Stimulated activated naive CD8-positive, alpha-beta T cell treated with anti-CD3 and anti-CD28 coated beads, Interleukin-15, amount 100 ng/mL, for 72 hours (primary cell): ENCODE data around the gene RUVBL1.

Experiments used
- ATAC-seq: fragments of 150-1000 bp; cut with Tn5 transposase; 2 replicates; pipeline ENCODE4 v1.10.0; 2021; ENCODE audit warnings: mild to moderate bottlenecking, moderate library complexity
- DNase-seq, 2 donors: peaks; one replicate each; pipeline ENCODE4 v3.0.0; 2021 to 2022
- H3K27ac Mint-ChIP-seq, 2 donors: one replicate each; pipeline ENCODE4 v1.8.0; 2022; ENCODE audit warnings: mild to moderate bottlenecking in 2 of 2, mixed read lengths in 2 of 2, moderate library complexity in 2 of 2
- H3K27me3 Mint-ChIP-seq: one replicate; pipeline ENCODE4 v1.8.0; 2022; ENCODE audit warnings: mixed read lengths
- H3K4me1 Mint-ChIP-seq: one replicate; pipeline ENCODE4 v1.8.0; 2022; ENCODE audit warnings: mild to moderate bottlenecking, mixed read lengths
- H3K4me3 Mint-ChIP-seq, 2 donors: one replicate each; pipeline ENCODE4 v1.8.0; 2022; ENCODE audit warnings: mild to moderate bottlenecking in 2 of 2, mixed read lengths in 2 of 2, moderate library complexity in 1 of 2
- H3K9me3 Mint-ChIP-seq, 2 donors: one replicate each; pipeline ENCODE4 v1.8.0; 2022; ENCODE audit warnings: mixed read lengths in 2 of 2

The RUVBL1 gene

GRCh38 chr3:128151758-128152274 lies 28.2 kb upstream of the RUVBL1 start:
- H3K4me3 Mint-ChIP-seq = peak overlapping the region in 1 of 2 donors; percentile 40
- ATAC-seq (no peak), DNase-seq (no peak)
- H3K9me3 Mint-ChIP-seq = peaks cover 5 to 8% of the 10 kb centered on the region in 2 donors
- H3K27me3 Mint-ChIP-seq = no peaks in the 10 kb centered on the region
- no peak overlapping the region for H3K27ac Mint-ChIP-seq
- H3K4me1 Mint-ChIP-seq = peaks cover 40% of the 10 kb centered on the region

GRCh38 chr3:128149650-128150049 lies 26.0 kb upstream of the RUVBL1 start:
- DNase-seq (no peak), ATAC-seq (no peak)
- peaks cover 5 to 8% of the 10 kb centered on the region in 2 donors for H3K9me3 Mint-ChIP-seq
- peaks cover 21% of the 10 kb centered on the region for H3K4me1 Mint-ChIP-seq
- no peak overlapping the region for H3K27ac Mint-ChIP-seq
- no peaks in the 10 kb centered on the region for H3K27me3 Mint-ChIP-seq
- no peak overlapping the region for H3K4me3 Mint-ChIP-seq

DNA sequence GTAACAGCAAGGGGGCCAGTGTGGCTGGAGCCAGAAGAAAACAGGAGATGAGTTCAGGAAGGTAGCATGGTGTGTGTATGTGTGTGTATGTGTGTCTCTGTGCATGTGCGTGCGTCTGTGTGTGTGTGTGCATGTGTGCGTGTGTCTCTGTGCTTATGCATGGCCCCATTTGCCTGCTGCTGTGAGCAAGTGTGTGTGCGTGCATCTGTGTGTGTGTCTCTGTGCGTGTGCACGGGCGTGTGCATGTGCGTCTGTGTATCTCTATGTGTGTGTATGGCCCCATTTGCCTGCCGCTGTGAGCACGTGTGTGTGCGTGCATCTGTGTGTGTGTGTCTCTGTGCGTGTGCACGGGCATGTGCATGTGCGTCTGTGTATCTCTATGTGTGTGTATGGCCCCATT lies 22.6 kb upstream of the RUVBL1 start:
- H3K9me3 Mint-ChIP-seq = no peaks in the 10 kb centered on the region
- ATAC-seq (no peak), DNase-seq (no peak)
- H3K4me1 Mint-ChIP-seq = no peaks in the 10 kb centered on the region
- no peaks in the 10 kb centered on the region for H3K27me3 Mint-ChIP-seq
- no peak overlapping the region for H3K4me3 Mint-ChIP-seq
- no peak overlapping the region for H3K27ac Mint-ChIP-seq

DNA sequence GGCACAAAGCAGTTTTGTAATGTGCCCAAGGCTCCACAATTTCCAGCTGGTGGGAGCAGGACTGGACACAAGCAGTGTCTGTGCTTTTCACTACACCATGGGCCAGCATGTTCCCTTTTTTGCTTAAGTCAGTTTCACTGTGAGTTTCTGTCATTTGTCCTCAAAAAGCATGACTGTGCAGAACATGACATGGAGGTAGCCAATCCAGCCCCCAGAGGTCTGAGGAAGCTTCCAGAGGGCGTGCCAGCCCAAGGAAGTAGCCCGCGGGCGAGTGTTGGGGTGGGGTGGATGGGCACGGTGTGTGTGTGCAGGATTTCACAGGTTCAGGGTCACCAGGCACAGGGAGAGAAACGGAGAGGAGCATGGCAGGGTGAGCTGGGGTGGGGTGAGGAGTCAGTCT lies 21.7 kb upstream of the RUVBL1 start:
- no peak overlapping the region for H3K27ac Mint-ChIP-seq
- ATAC-seq (no peak), DNase-seq (no peak)
- H3K9me3 Mint-ChIP-seq = no peaks in the 10 kb centered on the region
- no peak overlapping the region for H3K4me3 Mint-ChIP-seq
- H3K27me3 Mint-ChIP-seq = no peaks in the 10 kb centered on the region
- no peaks in the 10 kb centered on the region for H3K4me1 Mint-ChIP-seq

DNA sequence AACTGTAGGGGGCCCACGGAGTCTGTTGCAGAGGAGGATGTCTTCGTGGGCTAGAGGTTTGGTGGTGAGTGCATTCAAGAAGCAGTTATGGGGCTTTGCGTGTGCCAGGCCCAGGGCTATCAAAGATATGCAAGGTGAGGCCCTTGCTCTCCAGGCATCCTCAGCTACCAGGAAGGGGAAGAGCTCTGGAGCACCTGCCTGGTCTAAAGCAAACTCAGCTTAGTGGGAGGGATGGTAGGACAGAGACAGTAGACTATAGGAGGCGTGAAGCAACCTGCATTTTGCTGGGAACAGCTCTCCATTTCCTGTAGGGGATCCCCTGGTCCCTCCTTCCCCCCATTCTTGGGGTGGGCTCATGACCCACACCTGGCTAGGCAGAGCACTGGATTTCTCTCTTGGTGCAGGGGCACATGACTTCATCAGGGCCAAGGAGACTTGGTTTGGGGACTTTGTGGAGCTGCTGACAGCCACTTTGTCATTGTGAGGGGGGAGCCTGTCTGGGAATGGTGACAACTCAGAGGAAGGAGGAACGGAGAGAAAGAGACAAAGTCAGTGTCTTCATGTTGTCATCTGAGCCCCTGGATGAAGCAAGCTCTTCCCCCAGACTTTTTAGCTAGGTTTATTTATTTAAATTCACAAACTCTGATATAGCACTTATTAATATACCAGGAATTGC lies 21.0 kb upstream of the RUVBL1 start:
- ATAC-seq (no peak), DNase-seq (no peak)
- Mint-ChIP-seq H3K9me3 (no peaks in the 10 kb centered on the region), H3K27me3 (no peaks in the 10 kb centered on the region), H3K27ac (no peak overlapping the region), H3K4me1 (no peaks in the 10 kb centered on the region), H3K4me3 (no peak overlapping the region)

DNA sequence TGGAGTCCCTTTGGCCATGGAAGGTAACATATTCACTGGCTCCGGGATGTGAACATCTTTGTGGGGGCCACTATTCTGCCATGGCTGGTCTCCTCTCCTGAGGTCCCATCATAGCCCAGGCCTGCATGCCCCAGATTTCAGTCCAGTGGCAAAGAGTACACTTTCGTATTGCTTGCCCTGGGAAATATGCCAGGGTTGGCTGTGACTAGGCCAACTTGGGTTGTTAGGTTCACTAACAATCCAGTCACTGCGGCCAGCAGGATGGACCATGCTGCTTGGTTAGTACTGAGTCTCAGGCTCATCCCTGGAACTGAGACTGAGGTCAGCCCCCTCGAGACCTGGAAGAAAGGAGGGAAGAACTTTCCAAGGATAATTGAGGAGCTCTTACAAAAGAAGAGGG lies 19.9 kb upstream of the RUVBL1 start:
- no peaks in the 10 kb centered on the region for H3K4me1 Mint-ChIP-seq
- H3K27ac Mint-ChIP-seq = no peak overlapping the region
- H3K9me3 Mint-ChIP-seq = no peaks in the 10 kb centered on the region
- no peak for DNase-seq
- peaks cover 2% of the 10 kb centered on the region for H3K27me3 Mint-ChIP-seq
- H3K4me3 Mint-ChIP-seq = no peak overlapping the region
- no peak for ATAC-seq

GRCh38 chr3:128133273-128133883 lies 9.8 kb upstream of the RUVBL1 start:
- Mint-ChIP-seq H3K4me1 (no peaks in the 10 kb centered on the region), H3K27ac (no peak overlapping the region), H3K9me3 (no peaks in the 10 kb centered on the region), H3K27me3 (peaks cover 12% of the 10 kb centered on the region), H3K4me3 (no peak overlapping the region)
- ATAC-seq (peak; percentile 61), DNase-seq (peak; percentile 29 to 34)

GRCh38 chr3:128131897-128132646 lies 8.5 kb upstream of the RUVBL1 start:
- no peak for DNase-seq
- H3K27ac Mint-ChIP-seq = peak overlapping the region in 1 of 2 donors; percentile 84
- H3K4me3 Mint-ChIP-seq = no peak overlapping the region
- H3K27me3 Mint-ChIP-seq = no peaks in the 10 kb centered on the region
- no peaks in the 10 kb centered on the region for H3K9me3 Mint-ChIP-seq
- ATAC-seq = no peak
- no peaks in the 10 kb centered on the region for H3K4me1 Mint-ChIP-seq

- ATAC-seq = no peak
- H3K9me3 Mint-ChIP-seq = peaks cover 0 to 8% of the 10 kb centered on the region in 2 donors
- peaks cover 15% of the 10 kb centered on the region for H3K4me1 Mint-ChIP-seq
- H3K27ac Mint-ChIP-seq = no peak overlapping the region
- DNase-seq = no peak
- H3K27me3 Mint-ChIP-seq = no peaks in the 10 kb centered on the region
- no peak overlapping the region for H3K4me3 Mint-ChIP-seq
Measured at GRCh38 chr3:128128251-128128650, 4.6 kb upstream of the RUVBL1 start.

GRCh38 chr3:128127236-128127635 lies 3.6 kb upstream of the RUVBL1 start:
- ATAC-seq (no peak), DNase-seq (no peak)
- peaks cover 0 to 8% of the 10 kb centered on the region in 2 donors for H3K9me3 Mint-ChIP-seq
- no peak overlapping the region for H3K27ac Mint-ChIP-seq
- peaks cover 20% of the 10 kb centered on the region for H3K4me1 Mint-ChIP-seq
- no peaks in the 10 kb centered on the region for H3K27me3 Mint-ChIP-seq
- no peak overlapping the region for H3K4me3 Mint-ChIP-seq

GRCh38 chr3:128123156-128123537 lies 465 bp downstream of the RUVBL1 start:
- Mint-ChIP-seq H3K9me3 (peaks cover 0 to 8% of the 10 kb centered on the region in 2 donors), H3K4me1 (peaks cover 45% of the 10 kb centered on the region), H3K27ac (peak overlapping the region; percentile 98), H3K4me3 (peak overlapping the region; percentile 99), H3K27me3 (no peaks in the 10 kb centered on the region)
- no peak for DNase-seq
- no peak for ATAC-seq

DNA sequence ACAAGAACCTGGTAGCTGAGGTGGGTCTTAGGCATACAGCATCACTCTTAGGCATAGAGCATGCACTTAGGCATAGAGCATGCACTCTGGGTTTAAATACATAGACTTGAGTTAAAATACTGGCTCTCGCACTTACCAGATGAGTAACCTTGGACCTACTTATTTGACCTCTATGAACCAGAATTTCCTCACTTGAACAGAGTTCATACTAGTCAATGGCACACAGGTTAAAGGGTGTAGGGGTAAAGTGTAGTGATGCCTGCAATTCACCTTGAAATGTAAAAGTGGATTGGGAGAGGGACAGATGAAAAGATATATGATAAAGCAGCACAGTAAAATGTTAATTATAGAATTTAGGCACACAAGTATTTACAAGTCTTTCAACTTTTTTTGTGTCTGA lies 1.6 kb downstream of the RUVBL1 start:
- no peak for DNase-seq
- Mint-ChIP-seq H3K9me3 (peaks cover 0 to 8% of the 10 kb centered on the region in 2 donors), H3K4me1 (peaks cover 54% of the 10 kb centered on the region), H3K27ac (no peak overlapping the region), H3K27me3 (no peaks in the 10 kb centered on the region), H3K4me3 (peak overlapping the region; percentile 99)
- no peak for ATAC-seq

DNA sequence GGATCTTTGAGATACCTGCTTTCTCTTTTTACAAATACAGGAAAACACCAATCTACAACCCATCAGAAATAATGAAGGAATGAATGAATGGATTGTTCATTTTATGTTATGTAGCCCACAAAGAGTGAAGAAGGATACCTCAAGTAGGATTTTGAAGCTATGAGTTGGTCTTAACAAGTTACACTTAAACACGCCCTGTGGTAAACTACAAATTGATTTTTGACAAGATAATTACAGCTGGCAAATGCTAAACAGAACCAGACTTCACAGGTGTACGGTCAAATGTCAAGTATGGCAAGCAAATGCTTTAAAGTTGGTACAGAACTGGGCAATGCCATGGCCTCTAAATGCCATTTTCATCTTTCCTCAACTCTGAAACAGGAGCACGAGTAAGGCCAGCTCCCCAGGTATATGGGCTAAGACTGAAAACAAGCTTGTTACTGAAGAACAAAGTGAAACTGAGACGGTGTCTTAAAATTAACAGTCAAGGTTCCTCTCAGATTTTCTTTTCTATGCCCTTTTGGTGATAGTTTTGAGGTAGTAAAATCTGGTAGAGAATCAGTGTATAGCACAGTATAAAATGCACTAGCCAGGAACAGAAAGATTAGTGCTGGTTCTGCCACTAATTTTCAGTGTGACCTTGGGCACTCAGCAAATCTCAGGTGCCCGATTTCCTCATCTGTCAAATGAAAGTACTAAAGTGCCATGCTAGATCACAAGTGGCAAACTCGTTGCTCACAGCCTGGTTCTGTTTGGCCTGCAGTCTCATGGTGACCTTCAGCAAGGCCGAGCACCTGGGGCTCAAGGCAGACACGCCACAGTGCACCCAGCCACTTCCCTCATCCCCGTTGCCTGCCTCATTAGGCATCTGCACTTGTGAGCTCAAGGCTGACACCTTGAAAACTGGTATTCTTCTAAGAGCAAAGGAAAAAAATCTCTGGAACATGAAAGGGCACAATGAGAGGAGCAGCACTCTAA lies 9.5 kb downstream of the RUVBL1 start:
- peak overlapping the region in 1 of 2 donors; percentile 4 for H3K4me3 Mint-ChIP-seq
- H3K4me1 Mint-ChIP-seq = peaks cover 60% of the 10 kb centered on the region
- no peaks in the 10 kb centered on the region for H3K27me3 Mint-ChIP-seq
- H3K9me3 Mint-ChIP-seq = no peaks in the 10 kb centered on the region
- ATAC-seq (no peak), DNase-seq (no peak)
- peak overlapping the region in 1 of 2 donors; percentile 13 for H3K27ac Mint-ChIP-seq

- peaks cover 46% of the 10 kb centered on the region for H3K4me1 Mint-ChIP-seq
Measured at GRCh38 chr3:128112357-128112968, 11.1 kb downstream of the RUVBL1 start.

GRCh38 chr3:128111147-128111546 lies 12.5 kb downstream of the RUVBL1 start:
- Mint-ChIP-seq H3K4me3 (no peak overlapping the region), H3K4me1 (peaks cover 41% of the 10 kb centered on the region), H3K9me3 (no peaks in the 10 kb centered on the region)

More at GRCh38 chr3:128112357-128112968, 11.1 kb downstream of the RUVBL1 start:
- H3K4me3 Mint-ChIP-seq = peak overlapping the region; percentile 42 to 77
- H3K27ac Mint-ChIP-seq = peak overlapping the region; percentile 98 to 99
- peak; percentile 28 to 73 for DNase-seq
- ATAC-seq = peak; percentile 98
- H3K27me3 Mint-ChIP-seq = no peaks in the 10 kb centered on the region
- no peaks in the 10 kb centered on the region for H3K9me3 Mint-ChIP-seq

More at GRCh38 chr3:128111147-128111546, 12.5 kb downstream of the RUVBL1 start:
- no peak for DNase-seq
- H3K27ac Mint-ChIP-seq = peak overlapping the region; percentile 8 to 99
- no peaks in the 10 kb centered on the region for H3K27me3 Mint-ChIP-seq
- no peak for ATAC-seq
